Parathyroid adenoma (tissue), 2 donors: Measurements from ENCODE around the gene NXPH2.

Experiments
- H2AFZ ChIP-seq: fragments of 300-600 bp; sonication (generic); one replicate; pipeline ENCODE4 v1.7.0; 2017; ENCODE audit warnings: antibody characterized with exemption, mild to moderate bottlenecking
- H3K27ac ChIP-seq: fragments of 300-600 bp; sonication (generic); one replicate; pipeline ENCODE4 v1.7.0; 2017
- H3K27me3 ChIP-seq: fragments of 300-600 bp; sonication (generic); one replicate; pipeline ENCODE4 v1.7.0; 2017; ENCODE audit warnings: low read length; ENCODE audit not compliant: control insufficient read depth, insufficient read depth
- H3K36me3 ChIP-seq: fragments of 300-600 bp; sonication (generic); one replicate; pipeline ENCODE4 v1.7.0; 2017; ENCODE audit warnings: low read length; ENCODE audit not compliant: control insufficient read depth, insufficient read depth
- H3K4me1 ChIP-seq: fragments of 300-600 bp; sonication (generic); one replicate; pipeline ENCODE4 v1.7.0; 2017; ENCODE audit warnings: control low read depth
- H3K4me2 ChIP-seq: fragments of 300-600 bp; sonication (generic); one replicate; pipeline ENCODE4 v1.7.0; 2017; ENCODE audit warnings: low read length
- H3K4me3 ChIP-seq: fragments of 300-600 bp; sonication (generic); one replicate; pipeline ENCODE4 v1.7.0; 2017; ENCODE audit warnings: low read depth, low read length
- H3K79me2 ChIP-seq: fragments of 300-600 bp; sonication (generic); one replicate; pipeline ENCODE4 v1.7.0; 2017; ENCODE audit warnings: control low read depth
- H3K9ac ChIP-seq: fragments of 300-600 bp; sonication (generic); one replicate; pipeline ENCODE4 v1.7.0; 2017; ENCODE audit warnings: mild to moderate bottlenecking
- H3K9me3 ChIP-seq: fragments of 300-600 bp; sonication (generic); one replicate; pipeline ENCODE4 v1.7.0; 2017; ENCODE audit warnings: low read length; ENCODE audit not compliant: control insufficient read depth
- TF ChIP-seq, protein P1 (sequence below): fragments of 300-600 bp; sonication (generic); IDR thresholded peaks from one replicate; pipeline ENCODE4 v1.7.0; 2017; ENCODE audit warnings: antibody characterized with exemption, mild to moderate bottlenecking
- donor health status: primary hyperparathyroidism.

NXPH2 gene

DNA sequence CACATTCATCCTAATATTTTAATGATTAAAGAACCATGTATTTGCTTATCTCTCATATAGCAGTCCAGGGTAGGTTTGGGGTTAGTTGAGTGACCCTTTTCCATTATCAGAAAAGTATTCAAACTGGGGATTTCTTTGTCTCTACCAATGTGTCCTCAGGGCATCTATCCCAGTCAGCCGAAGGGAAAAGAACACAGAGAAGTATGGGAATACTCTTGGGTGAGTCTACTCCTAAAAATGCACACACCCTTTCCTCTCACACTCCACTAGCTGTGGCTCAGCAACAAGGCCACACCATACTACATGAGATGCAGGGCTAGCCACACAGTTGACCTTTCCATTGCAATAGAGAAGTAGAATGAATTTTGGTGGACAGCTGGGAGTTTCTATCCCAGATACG is 114.3 kb downstream of the NXPH2 start:
- H3K79me2 ChIP-seq: no peaks in the 10 kb centered on the region
- no peaks in the 10 kb centered on the region for H3K36me3 ChIP-seq
- no peaks in the 10 kb centered on the region for H3K4me1 ChIP-seq
- TF ChIP-seq, protein P1, sequence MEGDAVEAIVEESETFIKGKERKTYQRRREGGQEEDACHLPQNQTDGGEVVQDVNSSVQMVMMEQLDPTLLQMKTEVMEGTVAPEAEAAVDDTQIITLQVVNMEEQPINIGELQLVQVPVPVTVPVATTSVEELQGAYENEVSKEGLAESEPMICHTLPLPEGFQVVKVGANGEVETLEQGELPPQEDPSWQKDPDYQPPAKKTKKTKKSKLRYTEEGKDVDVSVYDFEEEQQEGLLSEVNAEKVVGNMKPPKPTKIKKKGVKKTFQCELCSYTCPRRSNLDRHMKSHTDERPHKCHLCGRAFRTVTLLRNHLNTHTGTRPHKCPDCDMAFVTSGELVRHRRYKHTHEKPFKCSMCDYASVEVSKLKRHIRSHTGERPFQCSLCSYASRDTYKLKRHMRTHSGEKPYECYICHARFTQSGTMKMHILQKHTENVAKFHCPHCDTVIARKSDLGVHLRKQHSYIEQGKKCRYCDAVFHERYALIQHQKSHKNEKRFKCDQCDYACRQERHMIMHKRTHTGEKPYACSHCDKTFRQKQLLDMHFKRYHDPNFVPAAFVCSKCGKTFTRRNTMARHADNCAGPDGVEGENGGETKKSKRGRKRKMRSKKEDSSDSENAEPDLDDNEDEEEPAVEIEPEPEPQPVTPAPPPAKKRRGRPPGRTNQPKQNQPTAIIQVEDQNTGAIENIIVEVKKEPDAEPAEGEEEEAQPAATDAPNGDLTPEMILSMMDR: no peak
- H3K9ac ChIP-seq: no peak overlapping the region
- no peak overlapping the region for H3K4me2 ChIP-seq
- H2AFZ ChIP-seq: no peak overlapping the region
- no peak overlapping the region for H3K27ac ChIP-seq
- no peak overlapping the region for H3K4me3 ChIP-seq
- no peaks in the 10 kb centered on the region for H3K9me3 ChIP-seq
- no peaks in the 10 kb centered on the region for H3K27me3 ChIP-seq

DNA sequence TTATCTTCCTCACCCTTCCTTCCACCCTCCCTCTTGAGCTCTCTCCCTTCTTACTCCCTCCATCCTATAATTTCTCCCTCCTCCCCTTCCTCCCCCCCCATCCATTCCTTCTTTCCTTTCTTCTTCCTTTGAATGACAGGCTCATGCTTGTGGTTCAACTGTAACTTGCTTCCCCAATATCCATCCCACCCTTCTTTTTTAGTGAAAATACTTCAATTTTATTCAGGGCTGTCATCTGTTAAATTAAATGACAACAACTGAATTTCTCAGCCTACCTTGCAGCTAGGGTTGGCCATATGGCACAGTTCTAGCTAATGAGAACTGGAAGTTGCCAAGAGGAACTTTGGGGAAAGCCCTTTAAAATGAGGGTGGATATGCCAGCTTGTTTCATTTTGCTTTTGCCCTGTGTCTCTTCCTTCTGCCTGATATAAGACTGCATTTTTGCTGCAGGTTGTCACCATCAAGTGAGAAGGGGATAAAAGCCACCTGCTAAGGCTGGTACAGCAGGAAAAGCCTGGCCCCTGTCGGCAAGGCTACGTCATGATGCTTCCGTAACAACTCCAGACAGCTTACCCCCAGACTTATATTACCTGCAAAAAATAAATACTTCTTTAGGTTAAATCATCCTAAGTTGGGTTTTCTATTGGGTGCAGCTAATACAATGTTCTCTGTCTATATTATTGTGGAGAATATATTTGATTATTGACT is 121.8 kb downstream of the NXPH2 start:
- Histone ChIP-seq H3K79me2 (no peaks in the 10 kb centered on the region), H3K4me3 (no peak overlapping the region), H3K9ac (no peak overlapping the region), H3K27me3 (no peaks in the 10 kb centered on the region), H3K27ac (no peak overlapping the region), H3K4me2 (no peak overlapping the region), H3K36me3 (no peaks in the 10 kb centered on the region), H3K4me1 (no peaks in the 10 kb centered on the region), H2AFZ (no peak overlapping the region), H3K9me3 (no peaks in the 10 kb centered on the region)
- TF ChIP-seq, protein P1: no peak

DNA sequence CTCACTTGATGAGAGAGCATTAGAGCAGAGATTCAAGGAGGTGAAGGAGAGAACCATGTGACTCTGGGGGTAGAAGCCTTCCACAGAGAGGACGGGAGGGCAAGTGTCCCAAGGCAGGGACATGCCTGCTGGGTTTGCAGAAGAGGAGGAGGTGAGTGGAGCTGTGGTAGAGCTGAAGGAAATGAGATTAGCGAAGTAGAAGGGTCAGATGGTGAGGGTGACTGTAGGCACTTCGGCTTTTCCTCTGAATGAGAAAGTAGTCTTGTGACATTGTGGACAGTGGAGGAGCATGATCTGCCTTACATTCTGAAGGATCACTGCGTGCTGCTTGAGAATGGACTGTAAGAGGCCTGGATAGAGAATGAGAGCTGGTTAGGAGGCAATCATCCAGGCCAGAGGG is 126.0 kb downstream of the NXPH2 start:
- Histone ChIP-seq H3K9ac (no peak overlapping the region), H3K4me2 (no peak overlapping the region), H2AFZ (no peak overlapping the region), H3K79me2 (no peaks in the 10 kb centered on the region), H3K4me3 (no peak overlapping the region), H3K36me3 (no peaks in the 10 kb centered on the region), H3K27me3 (no peaks in the 10 kb centered on the region), H3K4me1 (no peaks in the 10 kb centered on the region), H3K27ac (no peak overlapping the region), H3K9me3 (no peaks in the 10 kb centered on the region)
- TF ChIP-seq, protein P1: no peak

DNA sequence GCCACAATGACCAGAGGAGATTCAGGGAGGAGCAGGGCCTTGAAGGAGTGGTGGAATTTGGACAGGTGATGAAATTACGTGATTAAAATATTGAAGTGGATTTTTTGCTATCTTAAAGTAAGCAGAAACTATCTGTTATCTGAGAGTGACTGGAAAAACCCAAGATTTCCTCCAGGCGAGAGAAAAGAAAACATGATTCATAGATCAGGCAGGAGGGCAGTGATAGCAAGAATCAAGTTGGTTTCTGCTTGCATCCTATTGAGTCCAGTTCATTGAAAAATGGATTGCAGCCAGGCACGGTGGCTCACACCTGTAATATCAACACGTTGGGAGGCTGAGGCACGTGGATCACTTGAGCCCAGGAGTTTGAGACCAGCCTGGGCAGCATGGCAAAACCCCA is 127.8 kb downstream of the NXPH2 start:
- Histone ChIP-seq H3K27me3 (no peaks in the 10 kb centered on the region), H3K9ac (no peak overlapping the region), H2AFZ (no peak overlapping the region), H3K27ac (no peak overlapping the region), H3K4me2 (no peak overlapping the region), H3K4me1 (no peaks in the 10 kb centered on the region), H3K36me3 (no peaks in the 10 kb centered on the region), H3K4me3 (no peak overlapping the region), H3K79me2 (no peaks in the 10 kb centered on the region), H3K9me3 (no peaks in the 10 kb centered on the region)
- TF ChIP-seq, protein P1: no peak

DNA sequence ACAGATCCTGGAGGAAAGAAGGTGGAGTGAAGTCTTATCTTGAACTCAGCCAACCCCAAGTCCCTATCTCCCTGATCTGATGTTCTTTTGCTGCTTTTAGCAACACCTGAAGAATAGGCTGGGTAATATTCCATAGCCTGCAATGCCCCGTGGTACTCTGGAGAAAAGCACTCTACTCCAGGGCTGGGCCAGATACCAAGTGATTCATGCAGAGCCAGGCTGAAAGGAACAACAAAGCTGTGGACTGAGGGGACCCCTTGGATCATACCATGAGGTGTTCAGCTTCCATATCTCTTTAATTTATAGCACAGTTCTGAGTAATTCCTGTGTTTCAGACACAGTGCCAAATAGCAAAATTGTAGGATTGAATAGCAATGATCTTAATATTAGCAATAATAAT is 130.6 kb downstream of the NXPH2 start:
- Histone ChIP-seq H3K4me1 (no peaks in the 10 kb centered on the region), H3K79me2 (no peaks in the 10 kb centered on the region), H3K4me3 (no peak overlapping the region), H3K9ac (no peak overlapping the region), H3K4me2 (no peak overlapping the region), H2AFZ (no peak overlapping the region), H3K27me3 (no peaks in the 10 kb centered on the region), H3K27ac (no peak overlapping the region), H3K9me3 (no peaks in the 10 kb centered on the region), H3K36me3 (no peaks in the 10 kb centered on the region)
- TF ChIP-seq, protein P1: no peak
